GM04504 (cell line): ENCODE results near the gene EGF.
A peak's percentile ranks its signal among the peaks of the same experiment; 100 is the strongest.
"Not testable (repeated sequence)": the region's sequence is repeated elsewhere in the genome, so short reads cannot be mapped to it uniquely, and the experiment has no call there.

Experiments
- DNase-seq: peaks from one replicate; pipeline ENCODE4 v3.0.0-alpha.2; 2012; ENCODE audit warnings: low read depth

Gene EGF

DNA sequence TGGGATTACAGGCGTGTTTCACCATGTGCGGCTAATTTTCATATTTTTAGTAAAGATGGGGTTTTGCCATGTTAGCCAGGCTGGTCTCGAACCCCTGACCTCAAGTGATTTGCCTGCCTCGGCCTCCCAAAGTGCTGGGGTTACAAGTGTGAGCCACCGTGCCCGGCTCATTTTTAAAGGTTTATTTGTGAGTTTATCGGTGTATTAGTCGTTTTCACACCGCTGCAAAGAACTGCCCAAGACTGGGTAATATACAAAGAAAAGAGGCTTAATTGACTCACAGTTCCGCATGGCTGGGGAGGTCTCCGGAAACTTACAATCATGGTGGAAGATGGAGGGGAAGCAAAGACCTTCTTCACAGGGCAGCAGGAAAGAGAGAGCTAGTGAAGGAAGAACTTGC lies 126.5 kb downstream of the EGF start:
- DNase-seq: not testable (repeated sequence)

DNA sequence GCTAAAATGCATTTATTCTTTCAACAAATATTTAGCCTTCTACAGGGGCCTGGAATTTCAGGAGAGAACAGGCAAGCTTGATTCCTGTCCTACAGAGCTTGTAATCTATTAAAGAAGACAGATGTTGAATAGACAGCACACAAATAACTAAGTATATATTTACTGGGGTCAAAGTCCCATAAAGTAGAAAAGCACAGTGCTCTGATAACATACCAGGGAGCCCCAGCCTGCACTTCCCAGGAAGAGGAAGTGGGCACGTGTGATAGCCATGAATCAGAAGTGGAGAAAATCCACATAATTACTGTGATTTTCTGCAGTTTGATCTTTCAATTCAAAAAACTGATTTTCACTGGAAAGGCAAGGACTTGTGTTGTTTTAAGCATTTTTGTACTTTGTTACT lies 129.1 kb downstream of the EGF start:
- DNase-seq: no peak

DNA sequence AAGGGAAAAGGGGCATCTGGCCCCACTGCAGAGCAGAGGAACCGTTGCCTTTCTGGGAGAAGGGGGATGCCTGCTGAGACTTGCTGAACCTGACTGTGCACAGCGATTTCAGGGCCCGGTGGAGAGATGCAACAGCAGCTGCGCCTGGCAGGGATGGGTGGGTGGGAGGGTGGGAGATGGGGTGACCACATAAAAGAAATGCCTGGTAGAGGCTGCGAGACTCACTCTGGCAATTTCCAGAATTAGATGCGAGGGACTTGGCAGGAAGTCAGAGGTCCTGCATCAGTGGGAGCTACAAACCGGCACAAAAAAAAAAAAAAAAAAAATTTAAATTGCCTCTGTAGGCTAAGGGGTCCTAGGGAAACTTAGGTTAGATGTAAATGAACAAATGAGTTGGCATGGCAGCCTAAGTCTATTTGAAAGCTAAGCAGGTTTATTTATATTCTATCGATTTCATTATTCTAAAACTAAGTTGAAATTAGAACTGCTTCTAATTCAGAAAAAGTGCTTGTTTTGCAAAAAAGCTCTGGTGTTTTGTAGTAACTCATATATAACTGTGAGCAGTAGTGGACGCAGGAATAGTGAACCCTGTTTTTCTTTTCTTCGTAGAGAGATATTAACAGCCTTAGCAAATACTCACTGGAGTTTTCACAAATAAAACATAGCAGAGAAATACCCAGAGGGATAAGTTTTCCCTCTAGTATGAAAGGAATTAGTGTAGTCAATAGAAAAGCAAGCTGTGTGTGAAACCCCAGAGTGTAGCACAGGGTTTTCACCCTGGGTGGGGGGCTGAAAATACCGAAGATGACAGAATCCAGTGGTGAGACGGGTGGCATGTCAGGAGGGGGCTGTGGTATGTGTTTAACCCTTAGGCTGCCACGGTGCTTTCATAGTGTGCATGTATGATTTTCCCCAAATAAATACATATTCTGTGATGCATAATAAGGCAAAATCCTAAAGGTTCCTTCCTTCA lies 130.1 kb downstream of the EGF start:
- no peak for DNase-seq

DNA sequence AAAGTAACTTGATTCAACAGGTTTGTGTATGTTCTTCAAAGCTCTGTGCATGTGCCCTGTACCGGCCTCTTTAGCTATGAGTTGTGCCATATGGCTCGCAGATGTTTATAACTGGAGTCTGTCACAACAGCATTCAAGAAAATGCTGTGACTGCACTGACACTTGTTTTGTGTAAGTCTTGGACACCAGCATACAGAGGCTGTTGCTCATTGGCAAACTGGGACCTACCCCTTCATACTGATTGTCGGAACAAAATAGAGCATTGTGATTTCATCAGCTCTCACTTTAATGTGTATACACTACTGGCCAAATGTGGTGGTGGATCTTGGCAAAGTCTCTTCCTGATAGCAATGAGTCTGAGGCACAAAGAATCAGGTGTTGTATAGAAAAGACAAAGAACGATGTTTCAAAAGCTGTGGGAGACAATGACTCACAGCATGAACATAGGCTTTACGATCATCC lies 133.9 kb downstream of the EGF start:
- DNase-seq: peak; percentile 36

DNA sequence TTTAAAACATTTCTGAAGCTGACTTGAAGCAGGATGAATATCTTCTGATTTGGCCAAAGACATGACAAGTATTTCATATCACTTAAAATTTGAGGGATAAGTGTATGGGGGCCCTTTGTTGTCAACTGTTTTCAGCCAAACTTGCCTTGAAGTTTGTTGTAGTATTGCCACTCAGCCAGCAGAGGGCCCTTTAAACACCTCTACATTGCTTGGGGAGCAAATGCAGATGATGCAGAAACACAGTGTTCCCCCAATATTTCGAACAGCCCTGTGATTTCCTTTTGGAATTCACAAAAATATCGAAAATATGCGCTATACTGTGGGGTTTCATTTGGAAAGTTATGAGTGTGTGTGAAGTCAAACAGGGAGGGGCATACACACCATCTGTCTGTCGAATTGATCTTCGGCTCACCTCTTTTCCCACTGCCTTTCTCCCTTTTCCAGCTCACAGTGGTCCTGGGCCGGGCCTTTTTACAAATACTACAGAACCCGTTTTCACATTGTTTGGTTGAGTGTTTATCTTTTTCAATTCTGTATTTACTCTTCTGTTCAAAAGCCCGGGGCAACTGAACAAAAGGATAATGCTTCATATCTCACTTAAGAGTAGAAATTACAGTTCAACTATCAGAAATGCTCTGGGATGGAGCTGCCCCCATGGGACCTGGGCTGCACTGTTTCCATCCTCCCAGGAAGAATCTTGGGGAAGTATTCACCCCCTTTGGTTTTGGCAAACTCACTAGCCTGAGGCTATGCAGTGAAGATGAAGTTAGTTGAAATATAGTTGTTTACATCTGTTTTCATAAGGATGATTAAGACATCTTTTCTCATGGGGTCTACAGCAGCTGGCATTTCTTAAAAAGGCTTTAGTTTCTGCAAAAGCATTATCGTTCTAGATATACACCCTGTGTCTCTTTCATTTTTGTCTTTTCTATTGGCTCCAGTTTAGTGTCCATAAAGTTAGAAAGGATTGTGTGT lies 137.6 kb downstream of the EGF start:
- DNase-seq: peak; percentile 14

DNA sequence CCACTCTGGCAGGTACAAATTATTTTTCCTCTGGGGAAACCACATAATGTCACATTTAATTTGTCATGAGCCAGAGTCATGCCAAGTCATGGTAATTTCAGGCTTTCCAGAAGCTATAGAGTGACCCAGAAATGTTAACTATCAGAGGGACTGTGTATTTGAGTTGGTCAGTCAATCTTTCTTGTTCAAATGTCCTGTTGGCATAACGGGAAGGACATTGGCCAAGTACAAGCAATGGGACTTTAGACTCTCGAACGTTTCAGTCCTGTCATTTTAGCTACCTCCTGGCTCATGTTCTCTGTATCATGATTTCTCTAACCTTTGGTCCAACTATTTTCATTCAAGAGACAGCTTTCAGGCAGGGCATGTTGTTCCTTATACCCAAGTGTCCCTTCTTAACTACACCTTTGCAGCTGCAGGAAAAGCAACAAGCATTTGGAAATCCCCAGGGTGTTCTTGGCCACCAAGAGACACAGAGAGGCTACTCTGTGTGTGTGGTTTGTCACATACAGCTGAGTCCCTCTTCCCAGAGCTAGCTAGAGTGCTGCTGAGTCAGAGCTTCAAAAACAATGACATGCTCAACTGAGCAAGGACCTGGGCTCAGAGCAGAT lies 142.6 kb downstream of the EGF start:
- no peak for DNase-seq

DNA sequence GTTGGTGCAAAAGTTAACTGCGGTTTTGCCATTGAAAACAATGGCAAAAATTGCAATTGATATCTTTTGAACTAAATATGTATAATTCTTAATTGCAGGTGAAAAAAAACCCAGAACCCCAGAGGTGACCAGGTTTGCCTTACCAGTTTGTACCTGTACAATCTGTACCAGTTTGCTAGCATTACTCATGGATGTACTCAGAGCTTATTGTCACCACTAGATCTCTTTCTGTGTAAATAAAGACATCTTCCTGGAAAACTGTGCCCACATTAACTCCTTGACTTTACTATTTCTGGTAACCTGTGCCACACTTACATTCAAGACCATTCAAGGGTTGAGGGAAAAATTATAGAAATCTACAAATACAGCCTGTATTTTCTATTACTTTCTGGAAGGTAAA lies 146.0 kb downstream of the EGF start:
- DNase-seq: no peak

DNA sequence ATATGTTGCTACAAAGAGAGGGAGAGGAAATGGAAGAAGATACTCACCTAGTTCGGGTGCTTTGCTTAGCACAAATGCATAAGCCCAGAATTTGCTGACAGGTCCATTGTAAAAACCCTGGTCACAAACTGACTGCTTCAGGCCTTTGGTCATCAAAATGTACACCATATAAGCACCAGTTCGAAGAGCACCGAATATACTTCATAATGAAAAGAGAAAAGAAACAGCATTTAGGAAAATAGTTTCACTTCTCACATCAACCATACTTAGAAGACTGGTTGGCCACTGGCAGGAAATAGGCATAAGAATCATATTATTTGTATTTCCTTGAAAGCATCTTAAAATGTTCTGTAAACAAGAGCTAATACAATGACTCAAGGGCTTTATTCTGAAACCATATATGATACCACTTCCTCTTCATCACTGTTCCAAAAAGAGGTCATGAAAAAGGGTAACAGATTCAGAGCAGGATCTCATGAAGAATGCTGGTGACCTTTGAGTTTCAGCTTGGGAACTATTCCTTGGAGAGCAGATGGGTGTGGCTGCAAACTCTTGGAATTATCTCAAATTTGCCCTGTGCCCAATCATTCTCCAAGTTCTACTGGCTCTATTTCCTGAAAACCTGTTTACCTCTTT lies 147.0 kb downstream of the EGF start:
- no peak for DNase-seq

DNA sequence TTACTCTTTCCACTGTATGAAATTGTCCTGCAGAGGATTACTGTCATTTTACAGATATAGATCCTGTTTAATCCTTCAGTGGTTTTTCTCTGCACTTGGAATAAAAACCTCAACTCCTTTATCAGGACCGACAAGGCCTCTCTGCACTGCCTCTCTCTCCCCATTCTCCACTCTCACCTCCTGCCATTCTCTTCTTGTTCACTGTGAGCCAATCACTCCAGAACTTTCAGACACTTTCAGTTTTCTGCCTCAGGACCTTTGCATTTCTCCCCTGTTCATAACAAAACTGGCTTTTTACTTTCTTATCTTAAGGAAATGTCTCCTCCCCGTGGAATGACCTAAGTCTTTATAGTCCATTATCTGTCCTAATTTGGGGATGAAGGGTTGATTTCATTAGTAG lies 148.4 kb downstream of the EGF start:
- DNase-seq: no peak
